Measurements from ENCODE around the gene SMARCC1.

- TF ChIP-seq PBX3 (CRISPR knock-in tag; IDR thresholded peaks at IDR 0.05) (no peak), PATZ1 (tag by site-specific recombination; IDR thresholded peaks at IDR 0.05) (no peak), ZNF341 (tag by site-specific recombination; IDR thresholded peaks at IDR 0.05; ENCODE audit: low read depth) (no peak), ATF2 (tag by site-specific recombination; IDR thresholded peaks at IDR 0.05; ENCODE audit: low read depth) (no peak), ZNF518A (tag by site-specific recombination; conservative IDR thresholded peaks at IDR 0.05; ENCODE audit: low read depth) (no peak), ZNF23 (tag by site-specific recombination; IDR thresholded peaks at IDR 0.05; ENCODE audit: borderline replicate concordance) (no peak), ZNF18 (tag by site-specific recombination; IDR thresholded peaks at IDR 0.05) (no peak), CTCF (tag by site-specific recombination; IDR thresholded peaks at IDR 0.05) (peak; percentile 75), PRDM2 (tag by site-specific recombination; IDR thresholded peaks at IDR 0.05; ENCODE audit: borderline replicate concordance) (no peak), ZNF311 (tag by site-specific recombination; IDR thresholded peaks at IDR 0.05; ENCODE audit: borderline replicate concordance) (no peak), REST (tag by site-specific recombination; IDR thresholded peaks at IDR 0.05) (no peak), BCL11B (tag by site-specific recombination; IDR thresholded peaks at IDR 0.05; ENCODE audit: low read depth) (no peak), ZNF274 (IDR thresholded peaks at IDR 0.05; ENCODE audit: low read length) (no peak), ZNF274 (tag by site-specific recombination; IDR thresholded peaks at IDR 0.05; ENCODE audit: borderline replicate concordance) (no peak)
Observed at GRCh38 chr3:47824541-47825473, 43.1 kb upstream of the SMARCC1 start.
